CD4-positive, CD25-positive, alpha-beta regulatory T cell (primary cell): ENCODE measurements around the gene CERKL. TPM values are rescaled to one million over a fixed set of nuclear protein-coding genes. Genes with fewer than 3 reads are reported as not detected.

Source experiments
- ATAC-seq, 2 donors: fragments of 150-1000 bp; cut with Tn5 transposase; one replicate each; pipeline ENCODE4 v1.10.0; 2021; ENCODE audit warnings: low read depth in 2 of 2, moderate number of reproducible peaks in 2 of 2, moderate library complexity in 1 of 2
- DNase-seq, 3 donors: peaks; one replicate each; pipeline versions ENCODE4 v3.0.0 to v3.0.0-alpha.2; 2012 to 2022; ENCODE audit warnings: mixed read lengths in 1 of 3
- H3K27ac ChIP-seq: one replicate; pipeline ENCODE4 v1.7.0; 2013; ENCODE audit warnings: mild to moderate bottlenecking, low read length; ENCODE audit not compliant: insufficient read depth, poor library complexity, severe bottlenecking
- H3K27me3 ChIP-seq: one replicate; pipeline ENCODE4 v1.7.0; 2013; ENCODE audit warnings: low read length; ENCODE audit not compliant: control insufficient read depth, insufficient read depth
- H3K36me3 ChIP-seq: one replicate; pipeline ENCODE4 v1.7.0; 2013; ENCODE audit warnings: mild to moderate bottlenecking, low read length, moderate library complexity; ENCODE audit not compliant: control insufficient read depth, insufficient read depth
- H3K4me1 ChIP-seq: 2 replicates; pipeline ENCODE4 v1.7.0; 2013; ENCODE audit warnings: mild to moderate bottlenecking, low read length; ENCODE audit not compliant: insufficient read depth, control insufficient read depth, poor library complexity, severe bottlenecking
- H3K4me3 ChIP-seq: one replicate; pipeline ENCODE4 v1.7.0; 2013; ENCODE audit warnings: low read depth, mild to moderate bottlenecking, low read length, moderate library complexity
- H3K9me3 ChIP-seq, 2 experiments: 1 replicate in 1 of 2; 2 replicates in 1 of 2; pipeline ENCODE4 v1.7.0; 2013; ENCODE audit warnings: low read length in 2 of 2, mild to moderate bottlenecking in 1 of 2, moderate library complexity in 1 of 2; ENCODE audit not compliant: control insufficient read depth in 2 of 2
- H3K27ac Mint-ChIP-seq, 3 donors: one replicate each; pipeline ENCODE4 v1.8.0; 2020 to 2022; ENCODE audit warnings: mild to moderate bottlenecking in 3 of 3, mixed read lengths in 3 of 3, moderate library complexity in 2 of 3
- H3K27me3 Mint-ChIP-seq: one replicate; pipeline ENCODE4 v1.8.0; 2022; ENCODE audit warnings: mild to moderate bottlenecking, mixed read lengths
- H3K36me3 Mint-ChIP-seq: one replicate; pipeline ENCODE4 v1.8.0; 2020; ENCODE audit warnings: mixed read lengths
- H3K4me1 Mint-ChIP-seq, 4 donors: one replicate each; pipeline ENCODE4 v1.8.0; 2020 to 2022; ENCODE audit warnings: mixed read lengths in 4 of 4, mild to moderate bottlenecking in 1 of 4
- H3K4me3 Mint-ChIP-seq, 4 donors: one replicate each; pipeline ENCODE4 v1.8.0; 2020 to 2022; ENCODE audit warnings: mild to moderate bottlenecking in 4 of 4, mixed read lengths in 4 of 4, moderate library complexity in 3 of 4
- H3K9me3 Mint-ChIP-seq, 7 donors: one replicate each; pipeline ENCODE4 v1.8.0; 2020 to 2022; ENCODE audit warnings: mixed read lengths in 7 of 7, mild to moderate bottlenecking in 3 of 7, moderate library complexity in 2 of 7
- polyA plus RNA-seq, 4 donors: library from polyadenylated mRNA; unstranded; fragments of 300-500 nt; fragmentation: Illumina TruSeq; gene quantifications; one replicate each; pipeline ENCODE4 v1.2.3, GENCODE V29; 2021
- total RNA-seq: library from RNA; stranded (reverse); gene quantifications from one replicate; pipeline ENCODE4 v1.2.3, GENCODE V29; 2022

Gene CERKL
- total and polyA plus RNA-seq, 5 donors from 2014 or later = 4.2 to 12.0 (median 9.0) TPM; not detected in 1

GRCh38 chr2:181563101-181563692 lies 93.7 kb downstream of the CERKL start:
- no peak overlapping the region for H3K4me3 Mint-ChIP-seq
- no peaks in the 10 kb centered on the region for H3K4me1 Mint-ChIP-seq
- H3K9me3 Mint-ChIP-seq = peaks cover 0 to 2% (median 0%) of the 10 kb centered on the region in 7 donors
- Histone ChIP-seq H3K4me1 (no peaks in the 10 kb centered on the region), H3K27ac (no peak overlapping the region), H3K36me3 (no peaks in the 10 kb centered on the region), H3K9me3 (no peaks in the 10 kb centered on the region), H3K4me3 (no peak overlapping the region), H3K27me3 (no peaks in the 10 kb centered on the region)
- no peak for DNase-seq
- H3K36me3 Mint-ChIP-seq = no peaks in the 10 kb centered on the region
- ATAC-seq = no peak
- peaks cover 4% of the 10 kb centered on the region for H3K27me3 Mint-ChIP-seq
- no peak overlapping the region for H3K27ac Mint-ChIP-seq

GRCh38 chr2:181558371-181558770 lies 98.5 kb downstream of the CERKL start:
- H3K36me3 Mint-ChIP-seq = no peaks in the 10 kb centered on the region
- peaks cover 0 to 8% (median 0%) of the 10 kb centered on the region in 7 donors for H3K9me3 Mint-ChIP-seq
- peaks cover 2% of the 10 kb centered on the region for H3K27me3 Mint-ChIP-seq
- Histone ChIP-seq H3K27me3 (no peaks in the 10 kb centered on the region), H3K4me1 (no peaks in the 10 kb centered on the region), H3K4me3 (no peak overlapping the region), H3K27ac (no peak overlapping the region), H3K9me3 (no peaks in the 10 kb centered on the region), H3K36me3 (no peaks in the 10 kb centered on the region)
- DNase-seq (no peak), ATAC-seq (no peak)
- H3K4me1 Mint-ChIP-seq = no peaks in the 10 kb centered on the region
- no peak overlapping the region for H3K4me3 Mint-ChIP-seq
- H3K27ac Mint-ChIP-seq = no peak overlapping the region

GRCh38 chr2:181554061-181554830 lies 102.7 kb downstream of the CERKL start:
- Histone ChIP-seq H3K27me3 (no peaks in the 10 kb centered on the region), H3K36me3 (no peaks in the 10 kb centered on the region), H3K4me1 (no peaks in the 10 kb centered on the region), H3K27ac (no peak overlapping the region), H3K9me3 (no peaks in the 10 kb centered on the region), H3K4me3 (no peak overlapping the region)
- no peak for ATAC-seq
- no peak overlapping the region for H3K4me3 Mint-ChIP-seq
- no peak for DNase-seq
- peaks cover 0 to 6% (median 0%) of the 10 kb centered on the region in 7 donors for H3K9me3 Mint-ChIP-seq
- H3K36me3 Mint-ChIP-seq = no peaks in the 10 kb centered on the region
- H3K4me1 Mint-ChIP-seq = no peaks in the 10 kb centered on the region
- H3K27ac Mint-ChIP-seq = no peak overlapping the region
- H3K27me3 Mint-ChIP-seq = no peaks in the 10 kb centered on the region

GRCh38 chr2:181553244-181553643 lies 103.7 kb downstream of the CERKL start:
- no peaks in the 10 kb centered on the region for H3K36me3 Mint-ChIP-seq
- H3K4me1 Mint-ChIP-seq = no peaks in the 10 kb centered on the region
- H3K27me3 Mint-ChIP-seq = no peaks in the 10 kb centered on the region
- H3K27ac ChIP-seq = no peak overlapping the region
- H3K9me3 ChIP-seq = no peaks in the 10 kb centered on the region
- no peaks in the 10 kb centered on the region for H3K4me1 ChIP-seq
- no peaks in the 10 kb centered on the region for H3K36me3 ChIP-seq
- H3K4me3 ChIP-seq = no peak overlapping the region
- DNase-seq (no peak), ATAC-seq (no peak)
- H3K4me3 Mint-ChIP-seq = no peak overlapping the region
- peaks cover 0 to 6% (median 0%) of the 10 kb centered on the region in 7 donors for H3K9me3 Mint-ChIP-seq
- H3K27ac Mint-ChIP-seq = peak overlapping the region in 1 of 3 donors; percentile 7
- H3K27me3 ChIP-seq = no peaks in the 10 kb centered on the region

- Mint-ChIP-seq H3K27me3 (no peaks in the 10 kb centered on the region), H3K4me1 (no peaks in the 10 kb centered on the region), H3K9me3 (peaks cover 0 to 6% (median 0%) of the 10 kb centered on the region in 7 donors), H3K27ac (peak overlapping the region in 1 of 3 donors; percentile 7), H3K36me3 (no peaks in the 10 kb centered on the region), H3K4me3 (no peak overlapping the region)
- Histone ChIP-seq H3K36me3 (no peaks in the 10 kb centered on the region), H3K27me3 (no peaks in the 10 kb centered on the region), H3K27ac (no peak overlapping the region), H3K4me3 (no peak overlapping the region), H3K4me1 (no peaks in the 10 kb centered on the region), H3K9me3 (no peaks in the 10 kb centered on the region)
- ATAC-seq = no peak
- no peak for DNase-seq
These were observed 104.1 kb downstream of the CERKL start for GRCh38 chr2:181552808-181553207.

- no peaks in the 10 kb centered on the region for H3K27me3 ChIP-seq
- H3K4me3 Mint-ChIP-seq = no peak overlapping the region
- no peaks in the 10 kb centered on the region for H3K36me3 Mint-ChIP-seq
- peaks cover 5% of the 10 kb centered on the region for H3K27me3 Mint-ChIP-seq
- no peaks in the 10 kb centered on the region for H3K4me1 ChIP-seq
- H3K4me3 ChIP-seq = no peak overlapping the region
- DNase-seq = no peak
- ATAC-seq = no peak
- no peak overlapping the region for H3K27ac Mint-ChIP-seq
- no peaks in the 10 kb centered on the region for H3K9me3 ChIP-seq
- no peaks in the 10 kb centered on the region for H3K4me1 Mint-ChIP-seq
- H3K9me3 Mint-ChIP-seq = peaks cover 0 to 2% (median 0%) of the 10 kb centered on the region in 7 donors
- no peak overlapping the region for H3K27ac ChIP-seq
- H3K36me3 ChIP-seq = no peaks in the 10 kb centered on the region
These were observed 110.8 kb downstream of the CERKL start for GRCh38 chr2:181546086-181546485.

- Histone ChIP-seq H3K9me3 (no peaks in the 10 kb centered on the region), H3K4me1 (no peaks in the 10 kb centered on the region), H3K27ac (no peak overlapping the region), H3K4me3 (no peak overlapping the region), H3K36me3 (peaks cover 16% of the 10 kb centered on the region), H3K27me3 (no peaks in the 10 kb centered on the region)
- Mint-ChIP-seq H3K4me3 (no peak overlapping the region), H3K36me3 (peaks cover 32% of the 10 kb centered on the region), H3K4me1 (no peaks in the 10 kb centered on the region), H3K27ac (no peak overlapping the region), H3K9me3 (peaks cover 0 to 7% (median 0%) of the 10 kb centered on the region in 7 donors), H3K27me3 (peaks cover 5% of the 10 kb centered on the region)
- peak in 1 of 2 donors; percentile 8 for ATAC-seq
- no peak for DNase-seq
These were observed 114.7 kb downstream of the CERKL start for GRCh38 chr2:181542170-181542569.

- Histone ChIP-seq H3K9me3 (no peaks in the 10 kb centered on the region), H3K27ac (no peak overlapping the region), H3K36me3 (peaks cover 30% of the 10 kb centered on the region), H3K27me3 (no peaks in the 10 kb centered on the region), H3K4me1 (no peaks in the 10 kb centered on the region), H3K4me3 (no peak overlapping the region)
- Mint-ChIP-seq H3K27me3 (no peaks in the 10 kb centered on the region), H3K27ac (no peak overlapping the region), H3K4me1 (no peaks in the 10 kb centered on the region), H3K4me3 (no peak overlapping the region), H3K9me3 (peaks cover 0 to 7% (median 0%) of the 10 kb centered on the region in 7 donors), H3K36me3 (peaks cover 42% of the 10 kb centered on the region)
- no peak for ATAC-seq
- no peak for DNase-seq
These were observed 116.5 kb downstream of the CERKL start for GRCh38 chr2:181540421-181540820.
